Epithelial cell of prostate (primary cell): ENCODE data around the gene ATP8B3.
A peak's percentile ranks its signal among the peaks of the same experiment; 100 is the strongest.

Experiments used
- DNase-seq: peaks from one replicate; pipeline ENCODE4 v3.0.0-alpha.2; 2011; ENCODE audit warnings: low read depth, low spot score
- H3K27ac ChIP-seq: fragments of 450-650 bp; 2 replicates; pipeline ENCODE4 v1.5.1; 2017; ENCODE audit warnings: mild to moderate bottlenecking

Gene ATP8B3

DNA sequence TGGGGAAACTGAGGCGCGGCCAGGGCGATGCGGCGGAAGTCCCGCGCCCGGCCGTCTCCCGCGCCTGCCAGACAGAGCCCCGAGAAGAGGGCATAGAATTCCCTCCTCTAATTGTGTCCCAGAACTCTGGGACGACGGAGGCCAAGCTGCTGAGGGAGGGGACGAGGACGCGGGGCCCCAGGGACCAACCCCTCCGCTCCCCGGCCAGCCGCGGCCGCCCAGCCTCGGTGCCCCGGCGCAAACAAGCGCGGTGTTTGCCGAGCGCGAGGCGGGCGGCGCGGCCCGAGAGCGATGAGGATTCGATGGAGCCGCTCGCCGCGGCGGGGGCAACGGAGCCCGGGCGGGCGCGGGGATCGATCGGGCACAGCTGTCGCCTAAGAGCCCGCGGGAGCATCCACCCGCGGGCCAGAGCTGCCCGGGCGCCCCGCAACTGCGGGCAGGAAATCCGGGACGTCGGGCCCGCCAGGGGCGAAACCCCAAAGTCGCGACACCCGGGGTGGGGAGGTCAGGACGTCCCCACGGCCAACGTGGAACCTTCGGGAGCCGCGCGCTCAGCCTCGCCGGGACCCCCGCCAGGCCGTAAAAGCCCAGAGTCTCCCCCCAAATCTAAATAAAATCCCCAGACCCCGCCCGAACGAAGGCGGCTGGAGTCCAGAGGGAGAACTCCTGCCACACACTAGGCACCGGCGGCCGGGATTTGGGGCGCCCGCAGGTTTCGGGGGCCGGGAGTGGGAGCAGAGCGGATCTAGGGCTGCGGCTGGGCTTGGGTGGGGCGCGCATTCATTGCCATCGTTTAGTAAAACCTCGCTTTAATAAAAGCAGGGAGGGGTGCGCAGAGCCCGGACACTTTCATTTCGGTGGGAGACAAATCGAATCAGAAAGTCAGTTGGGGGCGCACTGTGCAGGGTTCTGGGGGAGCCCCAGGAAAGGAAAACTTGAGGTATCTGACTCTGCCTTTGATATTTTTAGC is 62.4 kb downstream of the ATP8B3 start:
- H3K27ac ChIP-seq = peak overlapping the region; percentile 97
- DNase-seq = no peak

GRCh38 chr19:1748873-1749341 is 63.2 kb downstream of the ATP8B3 start:
- peak overlapping the region; percentile 97 for H3K27ac ChIP-seq
- DNase-seq = no peak

DNA sequence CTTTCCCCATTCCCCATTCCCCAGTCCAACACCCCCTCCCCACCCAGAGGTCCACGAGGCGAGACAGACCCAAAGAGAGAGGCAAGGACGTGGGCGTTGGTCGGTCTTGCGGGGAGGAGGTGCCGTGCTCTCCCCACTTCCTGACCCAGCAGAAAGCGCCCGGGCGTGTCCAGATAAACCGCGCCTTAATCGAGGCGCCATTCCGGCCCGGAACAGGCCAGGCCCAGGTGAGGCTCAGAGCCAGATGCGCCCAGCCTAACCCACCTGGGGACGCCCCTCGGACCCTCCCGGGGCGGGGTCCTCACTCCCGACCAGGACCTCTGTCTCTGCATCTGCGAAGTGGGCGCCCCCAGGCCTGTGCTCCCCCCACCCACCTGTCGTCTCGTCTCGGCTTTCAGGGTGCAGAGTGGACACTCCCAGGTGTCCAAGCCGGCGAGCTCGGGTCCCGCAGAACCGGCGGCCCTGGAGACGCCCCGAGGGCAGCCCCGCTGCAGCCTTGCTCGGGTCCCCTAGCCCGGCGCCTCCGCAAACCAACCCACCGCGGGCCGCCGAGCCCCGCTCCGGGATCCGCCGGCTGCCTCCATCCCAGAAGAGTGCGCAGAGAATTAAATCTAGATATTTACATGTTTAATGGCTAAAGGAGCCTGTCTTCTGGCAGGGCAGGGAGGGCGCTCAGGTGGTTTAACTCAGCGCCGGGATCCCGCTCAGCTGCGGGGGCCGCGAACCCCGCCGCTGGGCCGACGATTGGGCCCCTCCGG is 63.8 kb downstream of the ATP8B3 start:
- peak; percentile 68 for DNase-seq
- peak overlapping the region; percentile 97 for H3K27ac ChIP-seq

- H3K27ac ChIP-seq = peak overlapping the region; percentile 97
- peak; percentile 99 for DNase-seq
Observed at GRCh38 chr19:1747285-1748114, 64.6 kb downstream of the ATP8B3 start.

DNA sequence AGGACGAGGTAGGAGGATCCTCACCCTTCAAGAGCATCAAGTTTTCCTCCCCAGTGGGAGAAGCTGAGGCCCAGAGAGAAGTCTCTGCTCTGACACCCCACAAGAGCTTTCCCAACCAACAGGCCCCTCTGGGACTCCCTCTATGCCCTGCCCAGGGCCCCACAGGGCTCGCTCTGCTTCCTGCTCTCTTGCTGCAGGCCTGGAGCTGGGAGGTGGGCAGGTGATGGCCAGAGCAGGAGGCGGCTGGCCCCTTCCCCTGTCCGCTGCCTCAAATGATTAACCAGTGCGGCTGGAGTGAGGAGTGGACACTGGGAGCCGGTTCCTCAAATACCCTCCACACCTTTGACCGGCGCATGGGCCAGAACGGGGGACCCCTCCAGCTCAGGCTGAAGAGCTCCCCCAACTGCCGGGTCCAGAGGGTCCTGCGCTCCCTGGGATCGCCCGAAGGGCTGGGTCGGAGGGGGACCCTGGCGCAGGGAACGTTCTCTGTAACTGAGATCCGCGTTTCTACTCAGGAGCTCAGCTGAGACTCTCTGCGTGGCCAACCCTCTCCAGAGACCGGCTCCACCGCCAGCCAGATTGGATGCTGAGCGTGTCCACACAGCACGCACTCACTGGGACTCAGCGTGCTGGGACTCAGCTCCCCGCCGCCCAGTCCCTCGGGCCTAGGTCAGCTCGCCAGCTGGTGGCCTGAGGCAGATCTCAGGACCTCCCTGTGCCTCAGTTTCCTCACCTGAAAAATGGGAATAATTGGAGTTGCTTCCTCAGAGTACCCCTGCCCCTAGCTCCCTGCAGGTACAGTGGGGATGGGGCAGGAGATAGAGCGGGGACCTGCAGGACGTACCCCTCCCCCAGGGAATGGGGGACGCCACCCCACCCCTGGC is 65.4 kb downstream of the ATP8B3 start:
- peak overlapping the region; percentile 97 for H3K27ac ChIP-seq
- peak; percentile 62 for DNase-seq

- DNase-seq = no peak
- H3K27ac ChIP-seq = peak overlapping the region; percentile 24
Observed at GRCh38 chr19:1745589-1746031, 66.5 kb downstream of the ATP8B3 start.

DNA sequence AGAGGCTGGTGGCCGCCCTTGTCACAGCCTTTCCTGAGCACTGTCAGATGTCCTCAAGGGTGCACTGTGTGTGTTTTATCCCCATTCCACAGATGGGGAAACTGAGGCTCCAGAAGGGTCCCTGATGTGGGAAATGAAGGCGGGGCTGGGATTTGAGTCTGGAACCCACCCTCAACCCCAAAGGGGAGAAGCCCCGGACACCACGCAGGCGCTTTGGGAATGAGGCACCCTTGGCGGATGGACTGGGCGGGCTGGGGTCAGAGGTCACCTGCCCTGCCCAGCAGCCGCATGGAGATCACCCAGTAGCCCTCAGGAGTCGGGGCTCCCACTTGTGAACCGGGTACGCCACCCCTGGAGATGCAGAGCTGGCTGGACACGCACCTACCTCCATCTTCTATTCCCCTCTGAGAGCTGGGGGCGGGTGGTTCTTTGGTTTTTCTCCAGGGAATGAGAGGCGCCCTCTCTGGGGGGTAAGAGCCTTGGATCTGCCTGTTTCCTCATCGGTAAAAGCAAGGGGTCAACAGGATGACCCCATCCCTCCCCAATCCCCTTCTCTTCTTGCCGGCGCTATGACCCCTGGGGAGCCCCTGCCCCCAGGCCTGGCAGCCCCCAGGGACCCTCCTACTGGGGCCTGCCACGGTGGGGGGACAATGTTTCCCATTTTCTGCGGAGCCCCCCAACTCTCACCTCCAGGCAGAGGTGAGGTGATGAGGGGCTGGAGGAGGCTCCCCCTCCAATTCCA is 67.1 kb downstream of the ATP8B3 start:
- no peak for DNase-seq
- peak overlapping the region; percentile 24 for H3K27ac ChIP-seq

GRCh38 chr19:1744133-1744665 is 67.9 kb downstream of the ATP8B3 start:
- DNase-seq = no peak
- no peak overlapping the region for H3K27ac ChIP-seq

DNA sequence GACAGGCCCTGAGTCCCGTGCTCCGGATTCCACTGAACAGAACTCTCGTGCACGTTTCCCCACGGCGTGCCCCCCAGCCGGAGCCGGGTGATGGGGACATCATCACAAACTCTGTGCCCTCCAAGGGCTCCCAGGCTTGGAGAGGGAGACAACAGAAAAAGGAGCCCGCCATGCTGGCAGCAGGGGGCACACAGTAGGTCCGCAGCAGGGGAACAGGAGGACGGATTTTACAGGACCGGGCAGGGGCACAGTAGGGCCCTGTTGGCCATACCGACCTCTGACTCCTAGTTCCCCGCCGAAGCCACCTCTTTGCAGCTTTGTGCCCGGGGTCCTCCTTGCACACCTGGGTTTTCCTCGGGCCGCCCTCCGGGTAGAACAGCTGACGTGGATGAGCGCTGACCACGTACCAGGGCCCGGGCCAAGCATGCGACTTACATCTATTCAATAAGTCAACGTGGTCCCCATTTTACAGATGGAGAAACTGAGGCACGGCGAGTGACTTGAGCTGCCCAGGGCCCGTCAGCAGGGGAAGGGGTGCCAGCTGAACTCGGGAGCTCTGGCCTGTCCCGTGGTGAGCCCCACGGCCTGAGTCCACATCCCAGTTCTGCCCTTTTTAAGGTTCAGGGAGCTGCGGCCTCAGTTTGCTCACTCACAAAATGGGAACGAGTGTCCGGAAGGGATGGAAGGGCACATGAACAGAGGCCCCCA is 68.9 kb downstream of the ATP8B3 start:
- no peak for DNase-seq
- no peak overlapping the region for H3K27ac ChIP-seq

DNA sequence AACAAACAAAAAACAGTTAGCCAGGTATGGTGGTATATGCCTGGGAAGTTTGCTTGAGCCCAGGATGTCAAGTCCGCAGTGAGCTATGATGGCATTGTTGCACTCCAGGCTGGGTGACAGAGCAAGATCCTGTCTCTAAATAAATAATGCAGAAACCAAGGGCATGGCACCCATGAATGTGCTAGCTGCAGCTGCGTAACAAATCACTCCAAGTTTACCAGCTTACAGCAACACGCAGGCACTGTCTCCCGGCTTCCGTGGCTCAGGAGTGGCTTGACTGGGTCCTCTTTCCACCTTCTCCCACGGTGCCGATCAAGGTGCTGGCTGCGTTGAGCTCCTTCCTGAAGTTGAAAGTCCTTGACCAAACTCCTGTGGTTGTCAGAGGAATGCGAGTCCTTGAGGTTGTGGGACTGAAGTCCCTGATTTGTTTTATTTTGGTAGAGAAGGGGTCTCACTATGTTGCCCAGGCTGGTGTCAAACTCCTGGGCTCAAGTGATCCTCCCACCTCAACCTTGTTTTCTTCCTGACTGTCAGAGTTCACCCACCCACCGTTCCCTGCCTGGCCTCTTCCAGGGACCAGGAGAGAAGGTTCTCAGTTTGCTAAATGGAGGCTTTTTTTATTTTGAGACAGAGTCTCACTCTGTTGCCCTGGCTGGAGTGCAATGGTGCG is 72.0 kb downstream of the ATP8B3 start:
- DNase-seq = no peak
- H3K27ac ChIP-seq = no peak overlapping the region

- DNase-seq = no peak
- no peak overlapping the region for H3K27ac ChIP-seq
Observed at GRCh38 chr19:1736927-1737326, 75.1 kb downstream of the ATP8B3 start.

DNA sequence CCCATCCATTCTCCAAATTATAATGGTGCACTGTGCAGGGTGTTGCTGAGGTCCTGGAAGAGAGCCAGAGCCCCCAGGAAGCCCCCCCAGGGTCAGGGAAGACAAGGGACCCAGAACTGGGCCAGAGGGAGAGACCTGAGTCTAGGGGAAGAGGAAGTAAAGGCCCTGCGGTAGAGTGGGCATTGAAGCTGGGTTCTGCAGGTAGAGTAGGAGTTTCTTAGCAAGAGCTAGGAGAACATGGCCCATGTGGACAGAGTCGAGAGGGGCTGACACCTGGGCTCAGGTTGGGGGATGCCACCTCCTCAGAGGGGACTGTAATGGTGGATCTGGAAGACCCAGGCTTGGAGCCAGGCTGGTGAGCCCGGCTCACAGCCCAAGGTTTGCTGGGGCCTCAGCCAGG is 75.8 kb downstream of the ATP8B3 start:
- no peak overlapping the region for H3K27ac ChIP-seq
- DNase-seq = no peak

GRCh38 chr19:1734321-1734966 is 77.6 kb downstream of the ATP8B3 start:
- DNase-seq = no peak
- H3K27ac ChIP-seq = no peak overlapping the region
